HUES6 (cell line): ENCODE data around the gene TCOF1.

Experiments
- H3K27ac ChIP-seq: 2 replicates; pipeline ENCODE4 v1.7.0; 2013; ENCODE audit warnings: low read depth, mild to moderate bottlenecking, low read length, inconsistent platforms
- H3K27me3 ChIP-seq: 2 replicates; pipeline ENCODE4 v1.6.1; 2013; ENCODE audit warnings: low read length; ENCODE audit not compliant: control insufficient read depth, insufficient read depth
- H3K36me3 ChIP-seq: 2 replicates; pipeline ENCODE4 v1.6.1; 2013; ENCODE audit warnings: low read length; ENCODE audit not compliant: control insufficient read depth, insufficient read depth
- H3K4me1 ChIP-seq: 2 replicates; pipeline ENCODE4 v1.6.1; 2013; ENCODE audit warnings: low read length; ENCODE audit not compliant: control insufficient read depth, insufficient read depth
- H3K4me3 ChIP-seq: 2 replicates; pipeline ENCODE4 v1.5.1; 2013; ENCODE audit warnings: low read depth, low read length
- H3K9ac ChIP-seq: one replicate; pipeline ENCODE4 v1.6.1; 2013; ENCODE audit warnings: mild to moderate bottlenecking, low read length
- H3K9me3 ChIP-seq: 2 replicates; pipeline ENCODE4 v1.6.1; 2013; ENCODE audit warnings: low read depth, low read length; ENCODE audit not compliant: control insufficient read depth, insufficient read depth

TCOF1 gene

DNA sequence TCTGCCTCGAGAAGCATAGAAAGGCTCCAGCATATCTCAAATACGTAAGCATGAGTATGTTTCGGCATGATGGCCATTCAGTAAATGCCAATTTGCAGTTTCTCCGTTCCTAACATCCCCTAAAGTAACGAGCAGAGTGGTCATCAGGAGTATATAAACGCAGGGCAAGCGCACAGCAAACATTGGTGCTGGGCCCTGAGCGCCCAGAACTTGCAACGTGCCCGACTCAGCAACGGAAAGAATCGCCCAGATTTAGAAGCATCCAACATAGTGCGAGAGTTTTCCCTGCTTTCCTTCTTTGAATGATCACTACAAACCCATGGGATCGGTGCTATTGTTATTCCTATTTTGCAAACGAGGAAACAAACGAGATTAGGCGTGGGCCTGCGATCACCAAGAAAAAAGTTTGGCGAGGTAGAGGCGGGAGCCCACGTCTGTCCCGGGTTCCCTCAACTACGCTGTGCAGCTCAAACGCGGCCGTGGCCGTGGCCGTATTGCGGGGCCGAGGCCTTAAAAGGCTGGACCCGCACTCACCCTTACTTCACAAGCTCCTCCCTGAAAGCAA is 91.5 kb downstream of the TCOF1 start:
- Histone ChIP-seq H3K36me3 (peaks cover 54% of the 10 kb centered on the region), H3K4me1 (peaks cover 15% of the 10 kb centered on the region; the same call in 1 of the 2 replicates)

More for the DNA sequence above, 91.5 kb downstream of the TCOF1 start:
- peak overlapping the region; percentile 99 for H3K9ac ChIP-seq
- H3K9me3 ChIP-seq: no peaks in the 10 kb centered on the region
- H3K27ac ChIP-seq: peak overlapping the region; percentile 99
- H3K27me3 ChIP-seq: no peaks in the 10 kb centered on the region
- H3K4me3 ChIP-seq: peak overlapping the region; percentile 85
